Stimulated activated CD4-positive, alpha-beta T cell treated with anti-CD3 and anti-CD28 coated beads, TNF-alpha, amount 100 ng/mL, for 48 hours (primary cell): ENCODE data around the gene SLC23A3.

ENCODE experiments used
- DNase-seq, 3 donors: peaks; one replicate each; pipeline ENCODE4 v3.0.0-alpha.2; 2020; ENCODE audit warnings: low read depth in 3 of 3

SLC23A3 gene

GRCh38 chr2:219169930-219170654, at the start of gene SLC23A3:
SLC23A3 (minus strand) TSS chr2:219170029; CDS start chr2:219169984, 45 bp downstream.
- no peak for DNase-seq

GRCh38 chr2:219218732-219219701, 49.2 kb upstream of the SLC23A3 start, which contains the start of gene ABCB6:
ABCB6 (minus strand) TSS chr2:219218958; CDS start chr2:219218673, 285 bp downstream.
- peak; percentile 69 to 93 (median 85) for DNase-seq

GRCh38 chr2:219218217-219218731, 48.4 kb upstream of the SLC23A3 start:
- DNase-seq: no peak

GRCh38 chr2:219216535-219216915, 46.7 kb upstream of the SLC23A3 start:
- DNase-seq: no peak

- no peak for DNase-seq
Measured at GRCh38 chr2:219215871-219216534, 46.2 kb upstream of the SLC23A3 start.

- no peak for DNase-seq
Measured at GRCh38 chr2:219214786-219215185, 45.0 kb upstream of the SLC23A3 start.

- no peak for DNase-seq
Measured at GRCh38 chr2:219214141-219214540, 44.3 kb upstream of the SLC23A3 start.

GRCh38 chr2:219213486-219214071, 43.8 kb upstream of the SLC23A3 start:
- DNase-seq: no peak

- no peak for DNase-seq
Measured at GRCh38 chr2:219213026-219213415, 43.2 kb upstream of the SLC23A3 start.

GRCh38 chr2:219210886-219211362, 41.1 kb upstream of the SLC23A3 start:
- DNase-seq: no peak

GRCh38 chr2:219210196-219210885, 40.5 kb upstream of the SLC23A3 start:
- no peak for DNase-seq

GRCh38 chr2:219209236-219210195, 39.7 kb upstream of the SLC23A3 start:
- DNase-seq: no peak

- no peak for DNase-seq
Measured at GRCh38 chr2:219207884-219208740, 38.3 kb upstream of the SLC23A3 start.

- no peak for DNase-seq
Measured at GRCh38 chr2:219207134-219207883, 37.5 kb upstream of the SLC23A3 start.

GRCh38 chr2:219206328-219207133, 36.7 kb upstream of the SLC23A3 start, which contains the start of gene ZFAND2B:
ZFAND2B (plus strand) TSS chr2:219206782; CDS start chr2:219206988, 206 bp downstream.
- DNase-seq: peak; percentile 88 to 96 (median 91)

GRCh38 chr2:219205981-219206327, 36.1 kb upstream of the SLC23A3 start:
- no peak for DNase-seq

- no peak for DNase-seq
Measured at GRCh38 chr2:219205165-219205538, 35.3 kb upstream of the SLC23A3 start.
